B cell (primary cell): ENCODE results near the gene JUP. TPM values are rescaled to one million over a fixed set of nuclear protein-coding genes. Genes with fewer than 3 reads are reported as not detected.

Experiments used
- ATAC-seq: fragments of 200-7000 bp; cut with Tn5 transposase; one replicate; pipeline ENCODE4 v1.10.0; 2021; ENCODE audit warnings: low read depth, mild to moderate bottlenecking, moderate number of reproducible peaks, moderate library complexity
- CTCF ChIA-PET: fragments of 350-600 bp; sonication (Branson Sonifier 250); formaldehyde crosslinking; loops from one replicate; lab custom pipeline; 2021; ENCODE audit warnings: antibody characterized with exemption, inconsistent platforms; lab: Charles Lee
- POLR2A ChIA-PET: fragments of 350-600 bp; sonication (Branson Sonifier 250); formaldehyde crosslinking; loops from one replicate; lab custom pipeline; 2021; ENCODE audit warnings: antibody characterized with exemption; lab: Charles Lee
- DNase-seq: peaks from one replicate; pipeline ENCODE4 v3.0.0; 2013
- H2AFZ ChIP-seq: 2 replicates; pipeline ENCODE4 v1.6.1; 2012; ENCODE audit warnings: mild to moderate bottlenecking, low read depth, low read length; ENCODE audit not compliant: insufficient read depth, poor library complexity, severe bottlenecking
- H3K27ac ChIP-seq, 2 donors: 1 replicate in 1 of 2; 2 replicates in 1 of 2; pipeline ENCODE4 v1.5.1; 2012 to 2013; ENCODE audit warnings: low read length in 2 of 2, mild to moderate bottlenecking in 2 of 2, moderate library complexity in 1 of 2
- H3K27me3 ChIP-seq, 4 experiments: fragments of 200-600 bp in 1 of 4; sonication (generic) in 1 of 4; replicated peaks in 1 of 4; 1 replicate in 2 of 4; 2 replicates in 2 of 4; pipeline versions ENCODE4 v1.6.1 to v1.7.0; 2013 to 2016; ENCODE audit warnings: low read length in 3 of 4, mild to moderate bottlenecking in 2 of 4, mixed read lengths in 1 of 4, moderate library complexity in 1 of 4; ENCODE audit not compliant: insufficient read depth in 4 of 4, control insufficient read depth in 3 of 4; ENCODE audit errors: control extremely low read depth in 1 of 4
- H3K36me3 ChIP-seq, 2 experiments: replicated peaks in 1 of 2; 1 replicate in 1 of 2; 2 replicates in 1 of 2; pipeline versions ENCODE4 v1.6.1 to v1.7.1; 2013; ENCODE audit warnings: low read length in 1 of 2; ENCODE audit not compliant: insufficient read depth in 2 of 2, control insufficient read depth in 1 of 2; ENCODE audit errors: control extremely low read depth in 1 of 2, extremely low read depth in 1 of 2
- H3K4me1 ChIP-seq, 2 donors: fragments of 200-600 bp in 1 of 2; sonication (generic) in 1 of 2; 1 replicate in 1 of 2; 2 replicates in 1 of 2; pipeline versions ENCODE4 v1.5.1 to v1.6.1; 2013 to 2017; ENCODE audit warnings: low read length in 2 of 2; ENCODE audit not compliant: control insufficient read depth in 2 of 2, insufficient read depth in 2 of 2
- H3K4me2 ChIP-seq: replicated peaks from 2 replicates; pipeline ENCODE3; 2012; ENCODE audit warnings: mild to moderate bottlenecking, low read depth, low read length; ENCODE audit not compliant: poor library complexity, severe bottlenecking
- H3K4me3 ChIP-seq, 5 experiments: fragments of 200-600 bp in 1 of 5; sonication (generic) in 1 of 5; 1 replicate in 3 of 5; 2 replicates in 2 of 5; pipeline versions ENCODE4 v1.5.1 to v1.7.0; 2011 to 2016; ENCODE audit warnings: low read length in 4 of 5, mild to moderate bottlenecking in 4 of 5, low read depth in 2 of 5, control low read depth in 1 of 5, moderate library complexity in 1 of 5; ENCODE audit not compliant: insufficient read depth in 1 of 5; ENCODE audit errors: control extremely low read depth in 1 of 5, extremely low read depth in 1 of 5
- H3K79me2 ChIP-seq: fragments of 200-600 bp; sonication (generic); one replicate; pipeline ENCODE4 v1.6.0; 2016; ENCODE audit warnings: low read length; ENCODE audit not compliant: control insufficient read depth, insufficient read depth
- H3K9ac ChIP-seq: fragments of 200-600 bp; sonication (generic); 2 replicates; pipeline ENCODE4 v1.6.1; 2017; ENCODE audit warnings: mild to moderate bottlenecking, low read length, moderate library complexity
- H3K9me3 ChIP-seq, 3 donors: one replicate each; pipeline versions ENCODE4 v1.6.1 to v1.7.1; 2013; ENCODE audit warnings: low read length in 2 of 3; ENCODE audit not compliant: control insufficient read depth in 2 of 3, insufficient read depth in 1 of 3; ENCODE audit errors: control extremely low read depth in 1 of 3
- H4K20me1 ChIP-seq: 2 replicates; pipeline ENCODE4 v1.6.0; 2012; ENCODE audit warnings: mild to moderate bottlenecking, low read length; ENCODE audit not compliant: insufficient read depth, control insufficient read depth, poor library complexity, severe bottlenecking
- H3K27ac Mint-ChIP-seq: one replicate; pipeline ENCODE4 v1.8.0; 2021; ENCODE audit warnings: mixed read lengths
- H3K27me3 Mint-ChIP-seq: one replicate; pipeline ENCODE4 v1.8.0; 2021; ENCODE audit warnings: mixed read lengths
- H3K4me1 Mint-ChIP-seq: one replicate; pipeline ENCODE4 v1.8.0; 2021; ENCODE audit warnings: mixed read lengths
- H3K4me3 Mint-ChIP-seq: one replicate; pipeline ENCODE4 v1.8.0; 2021; ENCODE audit warnings: mixed read lengths
- H3K9me3 Mint-ChIP-seq: one replicate; pipeline ENCODE4 v1.8.0; 2022; ENCODE audit warnings: mixed read lengths; ENCODE audit not compliant: insufficient read depth
- EZH2 ChIP-seq: IDR thresholded peaks from 2 replicates; pipeline ENCODE4 v1.6.1; 2012; ENCODE audit warnings: borderline replicate concordance, low read depth, mild to moderate bottlenecking, moderate library complexity, low read length; ENCODE audit not compliant: insufficient read depth, poor library complexity, severe bottlenecking
- WGBS: methylation state at CpG from one replicate; pipeline ENCODE4 v1.1.5; 2013; ENCODE audit warnings: missing lambda C conversion rate; ENCODE audit not compliant: insufficient coverage; 5-methylcytosine and 5-hydroxymethylcytosine counted together
- intact Hi-C: fragments of 100-400 bp; cut with micrococcal nuclease; formaldehyde crosslinking; loops from one replicate; pipeline ENCODE4 v1.10.0; 2022
- polyA plus RNA-seq: library from polyadenylated mRNA; depleted of rRNA; stranded (reverse); fragments of >200 nt; gene quantifications from 2 replicates; pipeline ENCODE4 v1.2.3, GENCODE V29; 2012
- total RNA-seq, 2 donors: library from RNA; stranded (reverse); fragments of 120-200 nt in 1 of 2; gene quantifications; 1 replicate in 1 of 2; 2 replicates in 1 of 2; pipeline versions ENCODE4 v1.2.3 to v1.2.4, GENCODE V29; 2013 to 2022
- TF ChIP-seq, protein P1 (sequence below): fragments of 200-600 bp; IDR thresholded peaks from one replicate; pipeline ENCODE4 v1.8.0; 2022; ENCODE audit warnings: antibody characterized with exemption, mild to moderate bottlenecking

JUP gene
- total and polyA plus RNA-seq, 2 donors (not counting 1 experiment from before 2014, with no cell fraction given): 62.9 to 63.3 TPM

DNA sequence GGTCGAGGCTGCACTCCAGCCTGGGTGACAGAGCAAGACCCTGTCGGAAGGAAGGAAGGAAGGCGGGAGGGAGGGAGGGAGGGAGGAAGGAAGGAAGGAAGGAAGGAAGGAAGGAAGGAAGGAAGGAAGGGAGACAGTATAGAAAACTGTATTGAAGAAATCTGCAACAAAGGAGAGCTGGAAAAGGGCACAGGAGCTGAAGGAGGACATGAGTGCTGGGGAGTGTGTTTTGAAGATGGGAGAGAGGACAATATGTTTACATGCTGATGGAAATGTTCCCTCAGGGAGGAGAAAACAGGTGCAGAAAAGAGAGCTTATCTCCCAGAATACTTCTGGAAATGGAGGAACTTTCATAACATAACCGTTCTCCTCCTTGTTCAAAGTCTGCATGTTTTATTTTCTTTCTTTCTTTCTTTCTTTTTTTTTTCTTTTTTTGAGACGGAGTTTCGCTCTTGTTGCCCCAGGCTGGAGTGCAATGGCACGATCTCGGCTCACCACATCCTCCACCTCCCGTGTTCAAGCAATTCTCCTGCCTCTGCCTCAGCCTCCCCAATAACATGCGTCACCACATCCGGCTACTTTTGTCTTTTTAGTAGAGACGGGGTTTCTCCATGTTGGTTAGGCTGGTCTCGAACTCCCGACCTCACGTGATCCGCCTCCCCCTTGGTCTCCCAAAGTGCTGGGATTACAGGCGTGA, 49.4 kb downstream of the JUP start:
- TF ChIP-seq, protein P1, sequence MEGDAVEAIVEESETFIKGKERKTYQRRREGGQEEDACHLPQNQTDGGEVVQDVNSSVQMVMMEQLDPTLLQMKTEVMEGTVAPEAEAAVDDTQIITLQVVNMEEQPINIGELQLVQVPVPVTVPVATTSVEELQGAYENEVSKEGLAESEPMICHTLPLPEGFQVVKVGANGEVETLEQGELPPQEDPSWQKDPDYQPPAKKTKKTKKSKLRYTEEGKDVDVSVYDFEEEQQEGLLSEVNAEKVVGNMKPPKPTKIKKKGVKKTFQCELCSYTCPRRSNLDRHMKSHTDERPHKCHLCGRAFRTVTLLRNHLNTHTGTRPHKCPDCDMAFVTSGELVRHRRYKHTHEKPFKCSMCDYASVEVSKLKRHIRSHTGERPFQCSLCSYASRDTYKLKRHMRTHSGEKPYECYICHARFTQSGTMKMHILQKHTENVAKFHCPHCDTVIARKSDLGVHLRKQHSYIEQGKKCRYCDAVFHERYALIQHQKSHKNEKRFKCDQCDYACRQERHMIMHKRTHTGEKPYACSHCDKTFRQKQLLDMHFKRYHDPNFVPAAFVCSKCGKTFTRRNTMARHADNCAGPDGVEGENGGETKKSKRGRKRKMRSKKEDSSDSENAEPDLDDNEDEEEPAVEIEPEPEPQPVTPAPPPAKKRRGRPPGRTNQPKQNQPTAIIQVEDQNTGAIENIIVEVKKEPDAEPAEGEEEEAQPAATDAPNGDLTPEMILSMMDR: no peak
- TF ChIP-seq EZH2: no peak
- DNase-seq (no peak), ATAC-seq (no peak)
- H3K27ac ChIP-seq: no peak overlapping the region
- no peak overlapping the region for H3K9ac ChIP-seq
- peaks cover 23 to 25% of the 10 kb centered on the region in 2 donors for H3K4me1 ChIP-seq
- H3K9me3 Mint-ChIP-seq: no peaks in the 10 kb centered on the region
- H4K20me1 ChIP-seq: no peaks in the 10 kb centered on the region
- peaks cover 0 to 48% (median 28%) of the 10 kb centered on the region in 4 experiments for H3K27me3 ChIP-seq
- POLR2A ChIA-PET: interaction anchor here (0.6 to 0.7 kb wide), 2 partner anchors 14 to 171 kb away, joined by 3 to 4 read pairs; no protein-coding TSS in a partner anchor
- no peaks in the 10 kb centered on the region for H3K36me3 ChIP-seq
- H3K4me1 Mint-ChIP-seq: peaks cover 11% of the 10 kb centered on the region
- CTCF ChIA-PET: interaction anchor here (0.6 to 4.7 kb wide), 20 partner anchors 11 to 367 kb away, joined by 3 to 100 read pairs (median 3); partner anchors contain the start of genes ACLY, JUP and P3H4
- no peak overlapping the region for H3K4me2 ChIP-seq
- WGBS: 77% methylated on average over 14 of the region's 17 CpGs
- H3K9me3 ChIP-seq: peaks cover 0 to 3% (median 0%) of the 10 kb centered on the region in 3 donors
- no peak overlapping the region for H2AFZ ChIP-seq
- H3K79me2 ChIP-seq: no peaks in the 10 kb centered on the region
- H3K4me3 ChIP-seq: no peak overlapping the region
- peaks cover 35% of the 10 kb centered on the region for H3K27me3 Mint-ChIP-seq
- no peak overlapping the region for H3K4me3 Mint-ChIP-seq
- no peak overlapping the region for H3K27ac Mint-ChIP-seq
- intact Hi-C loops: loop anchor here (5.0 to 10.0 kb wide), 2 partner anchors 50 to 228 kb away; partner anchors contain the start of genes CNP and JUP

DNA sequence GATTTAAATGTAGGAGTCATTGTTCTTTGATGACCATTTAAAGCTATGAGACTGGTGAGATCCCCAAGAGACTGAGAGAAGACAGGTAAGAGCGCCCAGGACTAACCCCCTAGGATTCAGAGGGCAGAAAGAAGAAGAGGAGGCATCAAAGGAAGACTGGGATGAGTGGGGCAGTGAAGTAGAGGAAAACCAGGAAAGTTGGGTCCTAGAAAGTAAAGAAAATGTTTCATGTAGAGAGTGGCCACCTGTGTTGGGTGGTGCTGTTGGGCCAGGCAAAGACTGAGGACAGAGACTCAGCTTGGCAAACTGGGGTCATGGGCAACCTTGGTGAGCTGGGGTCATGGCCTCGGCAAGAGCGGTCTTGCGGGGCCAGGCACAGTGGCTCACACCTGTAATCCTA, 50.8 kb downstream of the JUP start:
- Mint-ChIP-seq H3K27ac (no peak overlapping the region), H3K4me1 (peaks cover 11% of the 10 kb centered on the region), H3K9me3 (no peaks in the 10 kb centered on the region), H3K4me3 (no peak overlapping the region), H3K27me3 (peaks cover 47% of the 10 kb centered on the region)
- ATAC-seq (no peak), DNase-seq (no peak)
- CTCF ChIA-PET: interaction anchor here (1.0 to 4.7 kb wide), 2 partner anchors 66 to 76 kb away, joined by 3 to 100 read pairs; partner anchors contain the start of gene P3H4
- Histone ChIP-seq H4K20me1 (no peaks in the 10 kb centered on the region), H3K9ac (no peak overlapping the region), H3K27ac (no peak overlapping the region), H3K79me2 (no peaks in the 10 kb centered on the region), H3K27me3 (peaks cover 0 to 52% (median 28%) of the 10 kb centered on the region in 4 experiments), H3K4me1 (peaks cover 23 to 25% of the 10 kb centered on the region in 2 donors), H3K4me3 (no peak overlapping the region), H3K36me3 (no peaks in the 10 kb centered on the region), H3K4me2 (no peak overlapping the region), H3K9me3 (peaks cover 0 to 3% (median 0%) of the 10 kb centered on the region in 3 donors), H2AFZ (no peak overlapping the region)
- intact Hi-C loops: loop anchor here (5.0 to 10.0 kb wide), 2 partner anchors 52 to 229 kb away; partner anchors contain the start of genes CNP and JUP
- POLR2A ChIA-PET: interaction anchor here (0.7 kb wide), 1 partner anchor 198 kb away, joined by 10 read pairs; no protein-coding TSS in a partner anchor
- TF ChIP-seq, protein P1: no peak
- TF ChIP-seq EZH2: no peak
- 95% methylated on average over 4 of the region's 4 CpGs for WGBS
